ENCODE results near the gene KIF26A.

- TF ChIP-seq CTCF (IDR thresholded peaks at IDR 0.05 in 4 of 5, conservative IDR thresholded peaks at IDR 0.05 in 1 of 5) (no peak), POLR2A (IDR thresholded peaks at IDR 0.05) (no peak)
These were observed 8.4 kb downstream of the KIF26A start for GRCh38 chr14:104146651-104147345.
